Measurements from ENCODE around the gene KIF4A.

The KIF4A gene

DNA sequence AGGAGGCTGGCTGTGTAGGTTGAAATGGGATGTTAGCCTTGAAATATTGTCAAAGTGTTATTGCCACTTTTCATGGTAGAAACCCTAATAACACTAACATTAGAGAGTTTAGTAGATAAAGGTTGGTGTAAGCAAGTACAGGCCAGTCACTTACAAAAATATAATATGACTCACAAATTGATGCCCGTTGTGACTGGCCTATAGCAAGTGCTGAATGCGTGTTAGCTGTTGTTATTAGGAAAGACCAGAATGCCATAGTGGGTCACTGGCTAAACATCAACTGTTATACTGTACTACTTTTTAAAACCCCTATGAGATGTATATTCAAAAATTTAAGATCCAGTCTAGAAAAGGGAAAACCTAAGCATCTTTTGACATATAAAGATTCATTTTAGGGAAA lies 112.8 kb downstream of the KIF4A start:
- no peak for DNase-seq (ENCODE audit: low read depth)

DNA sequence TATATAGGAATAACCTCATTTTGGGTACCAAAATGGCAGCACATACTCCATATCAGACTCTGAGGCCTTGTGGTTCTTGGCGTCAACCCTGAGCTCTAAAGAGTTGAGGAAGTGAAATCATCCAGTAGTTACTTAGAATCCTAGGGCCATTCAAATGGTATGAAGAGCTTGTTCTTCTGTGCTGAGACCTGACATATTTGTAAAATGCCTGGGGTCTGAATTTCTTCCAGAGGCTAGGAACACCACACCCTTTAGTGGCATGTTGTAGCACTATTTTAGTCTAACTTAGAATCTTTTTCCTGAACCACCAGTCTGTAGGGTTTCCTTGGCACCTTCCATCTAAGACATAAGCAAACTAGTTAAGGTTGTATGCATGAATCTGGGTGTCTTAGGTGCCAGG lies 115.1 kb downstream of the KIF4A start:
- no peak for DNase-seq (ENCODE audit: low read depth)

DNA sequence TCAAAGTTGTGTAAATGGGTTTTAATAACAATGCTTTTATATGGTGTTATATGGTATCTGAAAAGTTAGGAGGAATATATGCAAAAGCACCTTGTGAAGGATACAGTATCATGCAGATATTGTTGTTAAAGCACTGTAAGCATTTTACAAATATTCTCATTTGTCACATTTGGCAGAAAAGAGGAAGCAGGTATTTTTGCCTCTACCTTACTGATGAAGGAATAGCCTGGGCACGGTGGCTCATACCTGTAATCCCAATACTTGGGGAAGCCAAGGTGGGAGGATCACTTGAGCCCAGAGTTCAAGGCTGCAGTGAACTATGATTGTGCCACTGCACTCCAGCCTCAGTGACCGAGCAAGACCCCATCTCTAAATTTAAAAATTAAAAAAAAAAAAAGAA lies 121.0 kb downstream of the KIF4A start:
- DNase-seq (ENCODE audit: low read depth) = no peak

DNA sequence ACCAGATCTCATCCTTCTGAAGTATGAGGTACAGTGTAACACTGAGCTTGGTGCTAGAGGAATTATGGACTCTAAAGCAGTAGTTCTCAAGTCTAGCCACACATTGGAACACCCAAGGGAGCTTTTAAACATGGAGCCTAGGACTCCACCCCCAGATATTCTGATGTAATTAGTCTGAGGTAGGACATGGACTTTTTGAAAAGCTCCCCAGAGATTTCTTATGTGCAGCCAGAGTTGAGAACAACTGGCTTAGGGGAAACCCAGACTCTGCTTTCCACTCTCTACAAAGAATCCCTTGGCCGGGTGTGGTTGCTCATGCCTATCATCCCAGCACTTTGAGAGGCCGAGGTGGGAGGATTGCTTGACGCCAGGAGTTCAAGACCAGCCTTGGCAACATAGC lies 121.6 kb downstream of the KIF4A start:
- no peak for DNase-seq (ENCODE audit: low read depth)

DNA sequence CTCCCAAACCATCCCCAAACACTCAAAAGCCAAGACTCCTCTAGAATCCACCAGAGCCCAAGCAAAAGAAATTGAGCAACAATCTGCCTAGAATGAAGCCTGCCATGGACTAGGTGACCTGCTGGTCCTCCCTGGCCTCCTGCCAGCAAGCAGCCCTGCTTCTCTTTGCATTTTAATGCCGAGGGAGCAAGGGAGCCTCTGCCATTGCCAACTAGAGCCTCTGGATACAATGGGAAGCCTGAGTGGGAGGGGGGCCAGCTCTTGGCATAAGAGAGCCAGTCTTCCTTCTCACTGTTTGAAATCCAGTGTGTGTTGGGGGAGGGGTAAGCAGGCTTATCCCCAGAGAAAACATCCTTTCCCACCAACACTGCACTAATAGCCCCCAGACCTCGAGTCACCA lies 131.7 kb downstream of the KIF4A start:
- no peak for DNase-seq (ENCODE audit: low read depth)

DNA sequence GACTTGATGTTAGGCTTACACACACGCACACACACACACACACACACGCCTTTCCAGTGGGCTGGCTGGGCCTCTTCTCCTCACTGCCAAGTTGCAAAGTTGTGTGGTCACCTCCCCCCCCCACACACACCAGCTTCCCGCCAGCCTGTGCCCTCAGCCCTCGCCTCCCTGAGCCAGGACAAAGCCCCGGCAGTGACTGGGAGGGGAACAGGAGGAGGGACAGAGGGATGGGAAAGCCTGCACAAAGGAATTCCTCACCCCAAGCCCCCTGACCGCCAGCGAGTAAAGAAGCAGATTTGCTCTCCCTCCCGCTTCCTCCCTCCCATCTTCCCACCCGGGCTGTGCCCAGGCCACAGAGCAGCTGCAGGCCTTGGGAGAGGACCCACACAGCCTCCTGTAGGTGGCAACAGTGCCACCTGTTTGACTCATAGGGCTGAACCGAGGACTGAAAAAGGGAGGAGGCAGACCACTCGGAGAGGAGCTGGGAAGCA lies 133.0 kb downstream of the KIF4A start, which contains the start of gene GDPD2:
TSS of gene GDPD2 (plus strand) at position 464 of the 491 bp plus-strand sequence. CDS start 1,671 bp downstream, outside the sequence.
- no peak for DNase-seq (ENCODE audit: low read depth)

DNA sequence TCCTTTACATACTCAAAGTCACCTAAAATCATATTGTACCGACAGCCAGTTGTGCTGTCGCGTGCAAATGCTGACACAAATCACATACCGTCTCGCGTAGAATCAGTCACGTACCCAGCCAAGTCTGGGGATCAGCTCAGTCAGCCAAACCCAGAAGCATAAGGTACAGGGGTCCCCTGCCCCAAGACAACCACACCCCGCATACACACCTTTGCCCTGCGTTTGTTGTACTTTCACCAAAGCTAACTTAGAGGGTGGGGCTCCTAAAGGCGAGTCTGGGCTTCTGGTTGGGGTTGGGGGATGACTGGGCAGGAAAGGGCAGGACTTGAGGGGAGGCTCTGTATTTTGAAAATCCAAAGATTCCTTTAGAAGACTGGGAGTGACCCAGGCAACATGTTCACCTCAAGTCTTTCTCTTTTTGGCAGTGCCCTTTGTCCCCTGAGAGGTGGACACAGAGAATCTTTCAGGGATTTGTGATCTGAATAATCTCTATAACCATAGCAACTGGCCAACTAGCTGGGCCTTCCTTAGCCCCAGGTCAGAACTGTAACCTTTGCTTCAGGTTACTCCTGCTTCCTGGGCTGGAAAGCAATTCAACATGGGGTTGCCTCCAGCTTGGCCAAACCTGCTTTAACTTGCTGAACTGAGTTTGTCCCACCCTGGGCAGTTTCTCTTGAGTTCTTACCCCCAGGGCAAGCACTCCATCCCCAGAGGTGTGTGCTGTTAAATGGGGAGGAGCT lies 134.2 kb downstream of the KIF4A start:
- no peak for DNase-seq (ENCODE audit: low read depth)

DNA sequence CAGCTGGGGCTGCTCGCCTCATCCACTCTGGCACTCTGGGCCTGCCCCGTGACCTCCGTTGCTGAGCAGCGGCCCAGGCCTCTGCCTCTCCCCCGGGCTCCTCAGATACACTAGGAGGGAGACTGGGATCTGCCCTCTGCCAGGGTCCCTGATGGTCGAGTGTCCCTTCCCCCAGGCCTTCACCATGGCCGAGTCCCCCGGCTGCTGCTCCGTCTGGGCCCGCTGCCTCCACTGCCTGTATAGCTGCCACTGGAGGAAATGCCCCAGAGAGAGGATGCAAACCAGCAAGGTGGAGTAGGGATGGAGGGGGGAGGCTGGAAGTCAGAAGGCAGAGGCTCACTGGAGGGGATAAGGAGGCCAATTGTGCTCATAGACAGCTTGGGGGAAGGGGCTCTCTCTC lies 134.9 kb downstream of the KIF4A start:
- no peak for DNase-seq (ENCODE audit: low read depth)

DNA sequence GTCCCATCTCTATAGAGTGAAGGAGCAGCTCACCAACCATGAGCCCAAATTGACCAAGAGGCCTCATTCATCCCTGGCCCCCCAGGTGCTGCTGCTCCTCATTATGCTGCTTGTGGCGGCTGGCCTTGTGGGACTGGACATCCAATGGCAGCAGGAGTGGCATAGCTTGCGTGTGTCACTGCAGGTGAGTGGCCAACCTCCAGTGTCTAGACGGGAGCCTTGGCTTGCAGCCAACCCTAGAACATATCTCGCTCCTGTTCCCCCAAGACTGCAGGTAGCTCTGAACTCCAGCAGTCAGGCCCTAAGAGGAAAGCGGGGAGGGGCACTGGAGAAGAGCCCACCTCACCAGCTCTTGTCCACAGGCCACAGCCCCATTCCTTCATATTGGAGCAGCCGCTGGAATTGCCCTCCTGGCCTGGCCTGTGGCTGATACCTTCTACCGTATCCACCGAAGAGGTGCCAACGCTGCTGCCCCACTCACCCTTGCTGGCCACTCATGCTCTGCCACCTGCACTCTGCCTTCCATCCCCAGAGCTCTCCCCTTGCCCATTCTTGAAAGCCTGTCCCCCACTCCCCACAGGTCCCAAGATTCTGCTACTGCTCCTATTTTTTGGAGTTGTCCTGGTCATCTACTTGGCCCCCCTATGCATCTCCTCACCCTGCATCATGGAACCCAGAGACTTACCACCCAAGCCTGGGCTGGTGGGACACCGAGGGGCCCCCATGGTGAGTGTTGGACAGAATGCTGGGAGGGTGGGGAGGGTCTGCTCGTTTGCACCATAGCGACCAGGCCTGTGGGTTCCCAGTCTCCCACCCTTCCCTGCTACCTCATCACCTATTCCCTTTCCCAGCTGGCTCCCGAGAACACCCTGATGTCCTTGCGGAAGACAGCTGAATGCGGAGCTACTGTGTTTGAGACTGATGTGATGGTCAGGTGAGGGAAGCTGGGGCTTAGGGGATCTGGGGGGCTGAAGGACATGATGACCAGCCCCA lies 136.7 kb downstream of the KIF4A start:
- no peak for DNase-seq (ENCODE audit: low read depth)

DNA sequence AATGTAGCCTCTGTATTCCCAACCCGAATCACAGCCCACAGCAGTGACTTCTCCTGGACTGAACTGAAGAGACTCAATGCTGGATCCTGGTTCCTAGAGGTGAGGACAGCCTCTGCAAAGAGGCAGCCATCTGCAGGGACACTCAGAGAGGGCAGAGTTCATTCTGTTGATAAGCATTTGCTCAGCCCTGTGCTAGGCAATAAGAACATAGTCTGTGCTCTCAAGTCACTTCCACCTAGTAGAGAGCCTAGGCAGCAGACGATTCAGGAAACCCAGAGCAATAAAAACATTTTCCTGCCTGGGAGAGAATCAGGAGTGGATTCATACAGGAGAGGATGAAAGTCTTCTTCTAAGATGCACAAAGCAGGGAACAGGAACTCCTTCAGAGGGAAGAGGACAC lies 137.5 kb downstream of the KIF4A start:
- no peak for DNase-seq (ENCODE audit: low read depth)

DNA sequence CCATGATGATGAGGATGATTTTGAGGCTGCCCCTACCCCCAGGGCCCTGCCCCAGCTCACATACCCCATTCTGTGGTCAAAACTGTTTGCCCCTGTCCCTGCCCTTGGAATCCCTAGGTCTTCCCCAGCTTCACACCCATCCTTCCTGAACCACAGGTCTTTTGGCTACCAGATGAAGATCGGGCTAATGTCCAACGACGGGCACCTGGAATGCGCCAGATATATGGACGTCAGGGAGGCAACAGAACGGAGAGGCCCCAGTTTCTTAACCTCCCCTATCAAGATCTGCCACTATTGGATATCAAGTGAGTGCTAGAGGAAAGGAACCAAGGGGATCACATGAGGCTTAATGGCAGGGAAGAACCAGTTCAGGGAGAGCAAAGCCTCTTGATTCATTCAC lies 139.9 kb downstream of the KIF4A start:
- DNase-seq (ENCODE audit: low read depth) = no peak

DNA sequence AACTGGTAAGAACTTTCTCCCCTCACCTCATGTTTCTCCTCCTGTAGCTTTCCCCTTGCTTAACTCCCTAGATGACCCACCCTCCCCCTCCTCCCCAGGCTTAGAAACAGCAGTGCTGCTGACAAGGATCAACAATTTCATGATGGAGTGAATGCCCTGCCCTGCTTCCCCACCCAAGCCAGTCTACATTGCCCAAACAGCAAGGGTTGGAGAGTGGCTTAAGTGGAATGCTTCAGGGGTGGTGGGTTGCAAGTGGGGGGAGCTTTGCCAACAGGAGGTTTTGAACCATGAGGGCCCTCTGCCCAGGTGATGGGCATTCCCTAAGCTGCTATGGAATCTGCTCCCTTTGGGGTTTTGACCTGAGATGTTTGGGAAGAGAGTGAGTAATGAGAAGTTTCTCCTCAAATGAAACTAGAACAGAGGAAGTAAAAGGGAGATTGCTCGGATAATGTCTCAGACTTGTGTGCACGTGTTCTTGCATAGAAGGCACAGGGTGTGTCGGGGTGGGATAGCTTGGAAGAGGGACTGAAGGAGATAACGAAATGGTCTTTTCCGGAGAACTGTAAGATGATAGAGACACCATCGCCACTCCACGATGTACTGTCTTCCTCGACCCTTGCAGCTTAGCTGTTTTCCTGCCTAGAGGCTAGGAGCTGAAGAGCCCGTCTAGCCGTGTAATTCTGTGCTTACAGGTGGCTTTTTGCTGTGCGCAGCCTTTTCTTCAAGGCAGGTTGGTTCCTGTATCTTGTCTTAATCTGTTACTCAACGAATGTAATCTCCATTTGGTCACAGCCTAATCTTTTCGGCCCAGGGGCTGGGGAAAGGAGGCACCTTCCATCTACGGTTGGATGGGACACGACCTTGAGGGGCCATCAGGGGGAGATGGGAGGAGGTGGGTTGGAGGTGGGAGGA lies 143.3 kb downstream of the KIF4A start:
- no peak for DNase-seq (ENCODE audit: low read depth)

DNA sequence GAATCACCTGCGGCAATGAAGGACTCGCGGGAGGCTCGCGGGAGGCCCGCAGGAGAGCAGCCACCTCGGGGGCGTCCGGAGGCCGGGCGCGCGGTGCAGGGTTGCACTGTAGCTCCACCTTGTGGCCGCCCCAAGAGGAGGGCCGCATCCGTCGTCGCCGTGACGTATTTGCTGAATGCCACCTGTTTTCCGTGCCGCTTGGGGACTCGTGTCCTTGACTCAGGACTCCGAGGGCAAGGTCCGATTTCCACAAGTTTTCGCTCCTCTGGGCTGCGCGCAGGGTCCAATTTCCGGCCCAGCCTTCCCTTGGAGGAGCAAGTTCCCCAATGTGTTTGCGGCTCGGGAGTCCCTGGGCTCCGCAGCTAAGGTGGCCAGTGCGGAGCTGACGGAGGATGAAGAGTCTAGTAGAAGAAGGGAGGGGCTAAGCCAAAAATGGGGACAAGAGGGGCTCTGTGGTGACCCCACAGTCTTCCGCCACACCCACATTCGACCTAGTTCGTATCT lies 144.0 kb downstream of the KIF4A start:
- no peak for DNase-seq (ENCODE audit: low read depth)

DNA sequence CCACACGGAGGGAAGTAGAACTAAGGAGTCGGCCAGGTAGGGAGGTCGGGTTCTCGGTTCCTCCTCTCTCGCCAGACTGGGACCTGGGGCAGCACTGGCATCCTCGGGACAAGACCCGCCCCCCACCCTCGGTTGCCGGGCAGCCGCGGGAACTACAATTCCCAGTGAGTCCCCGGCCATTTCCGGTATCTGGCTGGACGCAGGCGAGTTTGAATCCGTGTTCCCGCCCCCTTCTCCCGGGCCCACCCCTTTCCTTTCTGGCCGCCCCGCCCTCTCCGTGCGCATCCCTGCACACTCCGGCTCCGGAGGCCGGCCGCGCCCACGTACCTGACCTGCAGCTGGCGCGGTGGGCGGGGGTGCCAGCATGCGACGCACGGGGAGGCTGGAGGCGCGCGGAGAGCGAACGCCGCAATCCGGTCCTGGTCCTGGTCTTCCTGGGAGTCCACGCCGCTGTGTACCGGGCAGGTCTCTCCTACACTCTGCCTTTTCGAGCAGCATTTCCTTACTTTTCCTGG lies 144.5 kb downstream of the KIF4A start:
- no peak for DNase-seq (ENCODE audit: low read depth)

DNA sequence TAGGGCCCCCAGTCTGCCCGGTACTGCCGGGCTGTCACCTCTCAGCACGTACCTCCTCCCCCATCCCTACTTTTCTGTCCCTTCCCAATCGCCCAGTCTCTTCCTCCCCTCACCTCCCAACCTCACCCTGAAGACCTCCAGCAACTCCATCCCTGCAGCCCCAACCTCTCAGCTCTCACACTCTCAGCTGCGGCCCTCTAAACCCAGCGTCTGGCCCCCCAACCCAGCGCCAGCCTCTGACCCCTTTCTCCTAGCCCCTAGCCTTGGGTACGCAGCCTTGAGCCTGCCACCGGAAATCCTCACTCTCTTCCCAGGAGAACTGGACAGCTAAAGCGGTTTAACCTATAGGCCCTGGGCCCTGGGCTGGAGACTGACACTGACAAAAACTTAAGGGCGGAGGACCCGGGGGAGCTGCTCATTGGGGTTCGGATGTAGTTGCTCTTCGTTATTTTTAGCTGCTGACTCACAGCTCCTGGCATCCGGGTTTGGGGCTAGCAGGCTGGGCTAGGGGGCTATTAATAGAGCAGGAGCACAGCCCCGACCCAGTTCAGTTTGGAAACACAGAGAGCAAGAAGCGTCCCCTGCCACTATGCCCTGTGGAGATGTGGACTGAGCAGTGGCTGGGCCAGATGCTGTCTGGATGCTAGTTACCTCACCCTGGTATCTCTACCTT lies 145.1 kb downstream of the KIF4A start:
- DNase-seq (ENCODE audit: low read depth) = no peak

DNA sequence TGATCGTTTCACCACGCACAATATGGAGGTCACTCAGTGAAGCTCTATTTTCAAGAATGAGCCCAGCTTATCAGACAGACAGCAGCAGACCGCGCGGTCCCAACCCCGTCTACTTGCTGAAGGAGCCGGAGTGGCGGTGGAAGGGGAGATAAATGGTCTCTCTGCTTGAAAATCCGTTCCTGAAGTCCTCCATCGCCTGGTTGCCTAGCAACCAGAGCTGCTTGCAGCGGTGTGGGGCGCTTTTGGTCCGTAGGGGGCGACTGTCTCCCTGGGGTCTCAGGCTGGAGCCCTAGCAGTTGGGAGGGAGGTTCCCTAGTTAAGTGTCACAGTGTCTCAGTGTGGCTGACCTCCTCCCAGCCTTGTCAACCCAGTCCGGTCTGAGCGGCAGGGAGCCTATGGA lies 146.4 kb downstream of the KIF4A start:
- no peak for DNase-seq (ENCODE audit: low read depth)

DNA sequence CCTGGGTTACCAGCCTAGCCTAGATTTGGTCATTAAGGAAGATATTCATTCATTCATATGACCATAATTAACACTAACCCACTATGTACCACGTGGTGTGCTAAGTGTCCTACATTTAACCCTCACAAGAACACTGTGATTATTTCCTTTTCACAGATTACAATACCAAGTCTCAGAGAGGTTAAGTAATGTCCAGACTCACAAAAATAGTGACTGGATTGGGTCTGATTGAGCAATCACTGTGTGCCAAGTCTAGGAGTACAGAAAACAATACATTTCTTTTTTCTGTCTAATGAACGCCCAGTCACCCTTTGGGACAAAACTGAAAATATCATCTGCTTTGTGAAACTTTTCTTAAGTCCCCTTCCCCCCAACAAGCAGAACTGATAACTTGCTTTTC lies 147.1 kb downstream of the KIF4A start:
- DNase-seq (ENCODE audit: low read depth) = no peak

DNA sequence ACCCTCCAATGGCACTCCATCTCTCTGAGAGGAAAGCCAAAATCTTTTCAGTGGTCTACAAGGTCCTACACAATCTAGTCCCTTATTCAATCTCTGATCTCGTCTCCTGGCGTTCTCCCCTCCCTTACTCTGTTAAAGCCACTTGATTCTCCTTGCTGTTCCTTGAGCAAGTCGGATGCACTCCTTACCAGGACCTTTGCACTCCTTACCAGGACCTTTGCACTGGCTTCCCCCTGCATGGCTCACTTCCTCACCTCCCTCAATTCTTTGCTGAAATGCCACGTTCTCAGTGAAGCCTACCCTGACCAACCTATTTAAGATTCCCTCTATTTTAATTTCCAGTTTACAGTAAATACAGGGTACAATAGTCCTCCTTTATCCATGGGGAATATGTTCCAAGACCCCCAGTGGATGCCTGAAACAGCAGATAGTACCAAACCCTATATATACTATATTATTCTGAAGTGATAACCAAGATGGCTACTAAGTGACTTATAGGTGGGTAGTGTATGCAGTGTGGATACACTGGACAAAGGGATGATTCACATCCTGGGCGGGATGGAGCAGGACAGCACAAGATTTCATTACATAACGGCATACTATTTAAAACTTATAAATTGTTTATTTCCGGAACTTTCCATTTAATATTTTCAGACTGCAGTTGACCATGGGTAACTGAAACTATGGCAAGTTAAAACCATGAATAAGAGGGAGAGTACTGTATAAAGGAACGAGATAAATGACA lies 148.2 kb downstream of the KIF4A start:
- DNase-seq (ENCODE audit: low read depth) = no peak

DNA sequence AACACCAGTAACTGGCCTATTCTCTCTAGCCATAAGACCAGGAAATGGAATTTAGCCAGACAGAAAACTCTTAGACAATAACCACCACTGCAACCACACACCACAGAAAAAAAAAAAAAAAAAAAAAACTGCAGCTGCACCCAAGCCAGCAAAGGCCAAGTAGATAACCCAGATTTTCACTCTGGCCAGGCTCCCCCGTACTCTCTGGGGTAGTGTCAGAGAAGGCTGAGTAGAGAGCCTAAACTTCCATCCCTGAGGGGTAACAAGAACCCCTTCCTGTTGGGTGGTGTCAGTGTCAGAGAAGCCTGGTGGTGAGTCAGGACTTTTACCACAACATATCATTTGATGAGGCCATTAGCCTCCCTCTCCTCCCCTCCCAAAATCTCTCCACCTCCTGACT lies 149.1 kb downstream of the KIF4A start:
- DNase-seq (ENCODE audit: low read depth) = no peak

DNA sequence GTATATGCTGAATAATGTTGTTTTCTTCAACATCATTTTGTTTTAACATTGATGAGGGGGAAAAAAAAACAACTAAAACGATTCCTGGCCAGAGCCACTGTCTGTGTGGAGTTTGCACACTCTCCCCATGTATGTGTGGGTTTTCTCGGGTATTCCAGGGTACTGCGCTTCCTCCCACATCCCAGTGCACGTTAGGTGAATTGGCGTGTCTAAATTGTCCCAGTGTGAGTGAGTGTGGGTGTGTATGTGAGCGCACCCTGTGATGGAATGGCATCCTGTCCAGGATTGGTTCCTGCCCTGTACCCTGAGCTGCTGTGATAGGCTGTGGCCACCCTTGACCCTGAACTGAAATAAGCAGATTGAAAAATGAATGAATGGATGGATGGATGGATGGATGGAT lies 152.3 kb downstream of the KIF4A start:
- no peak for DNase-seq (ENCODE audit: low read depth)

Measured in non-pigmented ciliary epithelial cell (primary cell).